AG04450 (cell line): Measurements from ENCODE around the gene FBXW4. TPM values are rescaled to one million over a fixed set of nuclear protein-coding genes. Genes with fewer than 3 reads are reported as not detected.

Experiments
- CTCF ChIA-PET: fragments of 300-600, 350-600 bp; formaldehyde crosslinking; extraction: SDS; loops from one replicate; lab custom pipeline; 2022; ENCODE audit warnings: antibody characterized with exemption, inconsistent platforms; lab: Charles Lee
- POLR2A ChIA-PET: fragments of 350-600 bp; formaldehyde crosslinking; extraction: SDS; loops from one replicate; lab custom pipeline; 2021; ENCODE audit warnings: antibody characterized with exemption, inconsistent platforms; lab: Yijun Ruan, JAX
- DNase-seq: peaks from one replicate; pipeline ENCODE4 v3.0.0-alpha.2; 2011; ENCODE audit warnings: low read depth, low spot score
- H3K27ac ChIP-seq: one replicate; pipeline ENCODE4 v1.5.1; 2012; ENCODE audit warnings: low read depth, low read length, control low read depth
- H3K27me3 ChIP-seq: one replicate; pipeline ENCODE4 v1.6.0; 2012; ENCODE audit warnings: low read length; ENCODE audit not compliant: control insufficient read depth, insufficient read depth
- H3K4me3 ChIP-seq: 2 replicates; pipeline ENCODE4 v1.5.1; 2011; ENCODE audit warnings: mild to moderate bottlenecking, low read depth, low read length, control low read depth
- H3K9me3 ChIP-seq: 2 replicates; pipeline ENCODE4 v1.5.1; 2012; ENCODE audit warnings: low read length; ENCODE audit not compliant: control insufficient read depth, insufficient read depth
- CTCF ChIP-seq: IDR thresholded peaks from 2 replicates; pipeline ENCODE4 v1.5.1; 2011; ENCODE audit warnings: low read depth, low read length, control low read depth, inconsistent platforms
- polyA plus RNA-seq: library from polyadenylated mRNA; depleted of rRNA; stranded (reverse); fragments of >200 nt; gene quantifications from 2 replicates; pipeline ENCODE4 v1.2.3, GENCODE V29; 2011

FBXW4 gene
- polyA plus RNA-seq, 1 experiment, result 18.3 TPM

- H3K27me3 ChIP-seq, result peaks cover 45% of the 10 kb centered on the region
- H3K27ac ChIP-seq, result no peak overlapping the region
- no peak for TF ChIP-seq CTCF
- H3K4me3 ChIP-seq, result no peak overlapping the region
- POLR2A ChIA-PET, result no interaction called here
- DNase-seq, result no peak
- no peaks in the 10 kb centered on the region for H3K9me3 ChIP-seq
- CTCF ChIA-PET, result no interaction called here
Measured at GRCh38 chr10:101732096-101732495, 37.1 kb upstream of the FBXW4 start.

GRCh38 chr10:101726115-101726387, 31.1 kb upstream of the FBXW4 start:
- no peak for DNase-seq
- H3K27me3 ChIP-seq, result peaks cover 30% of the 10 kb centered on the region
- ChIA-PET CTCF (no interaction called here), POLR2A (no interaction called here)
- no peak overlapping the region for H3K27ac ChIP-seq
- H3K4me3 ChIP-seq, result no peak overlapping the region
- H3K9me3 ChIP-seq, result no peaks in the 10 kb centered on the region
- TF ChIP-seq CTCF, result no peak

- Histone ChIP-seq H3K27me3 (peaks cover 33% of the 10 kb centered on the region), H3K4me3 (no peak overlapping the region), H3K27ac (no peak overlapping the region), H3K9me3 (no peaks in the 10 kb centered on the region)
- CTCF ChIA-PET, result interaction anchor here (1.1 kb wide), 1 partner anchor 56 kb away, joined by 3 read pairs; no protein-coding TSS in a partner anchor
- DNase-seq, result no peak
- POLR2A ChIA-PET, result no interaction called here
- TF ChIP-seq CTCF, result no peak
Measured at GRCh38 chr10:101725296-101726114, 30.5 kb upstream of the FBXW4 start.

GRCh38 chr10:101724446-101724845, 29.5 kb upstream of the FBXW4 start:
- no peaks in the 10 kb centered on the region for H3K9me3 ChIP-seq
- no peak overlapping the region for H3K4me3 ChIP-seq
- TF ChIP-seq CTCF, result no peak
- POLR2A ChIA-PET, result no interaction called here
- DNase-seq, result no peak
- no peak overlapping the region for H3K27ac ChIP-seq
- CTCF ChIA-PET, result no interaction called here
- H3K27me3 ChIP-seq, result peaks cover 38% of the 10 kb centered on the region

GRCh38 chr10:101723176-101723575, 28.2 kb upstream of the FBXW4 start:
- Histone ChIP-seq H3K27me3 (peaks cover 42% of the 10 kb centered on the region), H3K27ac (no peak overlapping the region), H3K9me3 (no peaks in the 10 kb centered on the region), H3K4me3 (no peak overlapping the region)
- ChIA-PET CTCF (no interaction called here), POLR2A (no interaction called here)
- DNase-seq, result no peak
- TF ChIP-seq CTCF, result no peak
